ENCODE data around the gene SLC1A5.

The SLC1A5 gene

DNA sequence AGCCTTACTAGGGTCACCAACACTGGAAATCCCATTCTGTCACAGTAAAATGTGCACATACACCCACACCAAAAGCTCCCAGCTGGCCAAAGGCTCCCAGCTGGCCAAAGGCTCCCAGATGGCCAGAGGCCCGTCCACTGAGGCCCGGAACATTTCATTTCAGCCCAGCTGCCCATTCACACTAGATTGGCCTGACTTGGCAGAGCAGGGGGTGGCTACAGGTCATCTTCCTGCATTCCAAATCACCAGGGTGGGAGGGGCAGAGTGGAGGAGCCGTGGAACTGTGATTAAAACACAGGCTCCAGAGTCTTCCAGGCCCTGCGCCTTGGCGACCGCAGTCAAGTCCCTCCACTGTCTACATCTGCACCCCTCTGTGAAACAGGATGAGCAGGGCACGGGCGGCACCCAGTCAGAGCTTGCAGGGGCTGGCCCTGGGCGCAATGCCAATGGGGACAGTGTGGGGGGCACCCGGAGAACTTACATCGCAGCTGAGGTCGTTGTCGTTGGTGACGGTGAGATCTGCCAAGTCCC is 61.4 kb downstream of the SLC1A5 start:
- Histone ChIP-seq H3K9ac (ENCODE audit: low read depth in 1 of 2, low read length in 2 of 2) (no peak overlapping the region), H3K27ac (ENCODE audit: low read depth, low read length) (no peak overlapping the region), H3K4me1 (ENCODE audit: control insufficient read depth in 1 of 2, insufficient read depth in 2 of 2, low read length in 2 of 2) (peaks cover 4 to 15% of the 10 kb centered on the region in 2 donors), H3K9me3 (ENCODE audit: control insufficient read depth in 1 of 2, low read length in 2 of 2) (no peaks in the 10 kb centered on the region), H3K4me3 (ENCODE audit: low read depth in 1 of 2, low read length in 2 of 2) (no peak overlapping the region), H3K36me3 (ENCODE audit: control insufficient read depth in 1 of 2, insufficient read depth in 2 of 2, low read length in 2 of 2) (peaks cover 33 to 96% of the 10 kb centered on the region in 2 donors), H3K27me3 (ENCODE audit: control insufficient read depth in 1 of 2, insufficient read depth in 2 of 2, low read length in 2 of 2) (no peaks in the 10 kb centered on the region)

DNA sequence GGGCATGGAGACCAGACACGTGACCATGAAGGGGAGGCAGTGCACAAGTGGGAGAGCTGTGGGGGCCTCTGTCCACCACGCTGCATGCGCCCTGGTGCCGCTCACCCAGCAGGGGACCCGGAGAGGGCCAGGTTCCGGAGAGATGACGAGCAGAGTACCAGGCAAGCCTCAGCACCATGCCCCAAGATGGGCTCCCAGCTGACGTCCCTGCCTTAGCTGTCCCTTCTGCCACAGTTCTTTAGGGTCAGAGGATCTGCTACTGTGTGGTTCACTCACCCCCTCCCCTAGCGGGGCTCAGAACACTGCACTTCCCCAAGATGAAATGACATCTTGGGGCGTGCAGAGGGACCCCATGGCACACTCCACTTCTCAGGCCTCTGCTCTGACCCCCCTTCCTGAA is 61.8 kb downstream of the SLC1A5 start:
- H3K9me3 ChIP-seq (ENCODE audit: control insufficient read depth in 1 of 2, low read length in 2 of 2) = no peaks in the 10 kb centered on the region
- no peak overlapping the region for H3K27ac ChIP-seq (ENCODE audit: low read depth, low read length)
- H3K36me3 ChIP-seq (ENCODE audit: control insufficient read depth in 1 of 2, insufficient read depth in 2 of 2, low read length in 2 of 2) = peaks cover 36 to 96% of the 10 kb centered on the region in 2 donors
- H3K9ac ChIP-seq (ENCODE audit: low read depth in 1 of 2, low read length in 2 of 2) = no peak overlapping the region
- H3K4me1 ChIP-seq (ENCODE audit: control insufficient read depth in 1 of 2, insufficient read depth in 2 of 2, low read length in 2 of 2) = peaks cover 4 to 15% of the 10 kb centered on the region in 2 donors
- no peaks in the 10 kb centered on the region for H3K27me3 ChIP-seq (ENCODE audit: control insufficient read depth in 1 of 2, insufficient read depth in 2 of 2, low read length in 2 of 2)
- no peak overlapping the region for H3K4me3 ChIP-seq (ENCODE audit: low read depth in 1 of 2, low read length in 2 of 2)

DNA sequence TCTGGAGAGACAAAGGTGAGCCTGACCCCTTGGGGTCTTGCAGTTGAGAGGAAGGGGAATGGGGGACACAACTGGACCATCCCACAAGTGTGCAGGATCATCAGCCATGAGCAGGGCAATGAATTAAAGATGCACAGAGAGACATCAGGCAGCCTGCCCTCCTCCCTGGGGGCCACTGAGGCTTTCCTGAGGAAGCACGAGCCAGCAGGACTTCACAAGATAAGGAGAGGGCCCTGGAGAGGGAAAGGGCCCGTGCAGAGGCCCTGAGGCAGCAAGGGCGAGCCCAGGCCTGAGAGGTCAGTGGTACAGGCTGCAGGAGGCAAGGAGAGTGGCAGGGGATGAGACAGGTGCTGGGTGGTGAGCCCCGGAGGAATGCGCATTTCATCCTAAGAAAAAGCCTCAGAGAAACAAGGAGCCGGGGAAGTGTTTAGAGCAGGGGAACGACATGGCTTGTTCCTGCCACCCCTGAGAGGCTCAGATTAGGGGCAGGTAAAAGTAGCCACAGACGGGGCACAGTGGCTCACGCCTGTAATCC is 62.5 kb downstream of the SLC1A5 start:
- Histone ChIP-seq H3K27me3 (ENCODE audit: control insufficient read depth in 1 of 2, insufficient read depth in 2 of 2, low read length in 2 of 2) (no peaks in the 10 kb centered on the region), H3K9me3 (ENCODE audit: control insufficient read depth in 1 of 2, low read length in 2 of 2) (no peaks in the 10 kb centered on the region), H3K4me1 (ENCODE audit: control insufficient read depth in 1 of 2, insufficient read depth in 2 of 2, low read length in 2 of 2) (peaks cover 4 to 9% of the 10 kb centered on the region in 2 donors), H3K9ac (ENCODE audit: low read depth in 1 of 2, low read length in 2 of 2) (no peak overlapping the region), H3K27ac (ENCODE audit: low read depth, low read length) (no peak overlapping the region), H3K36me3 (ENCODE audit: control insufficient read depth in 1 of 2, insufficient read depth in 2 of 2, low read length in 2 of 2) (peaks cover 40 to 95% of the 10 kb centered on the region in 2 donors), H3K4me3 (ENCODE audit: low read depth in 1 of 2, low read length in 2 of 2) (no peak overlapping the region)

DNA sequence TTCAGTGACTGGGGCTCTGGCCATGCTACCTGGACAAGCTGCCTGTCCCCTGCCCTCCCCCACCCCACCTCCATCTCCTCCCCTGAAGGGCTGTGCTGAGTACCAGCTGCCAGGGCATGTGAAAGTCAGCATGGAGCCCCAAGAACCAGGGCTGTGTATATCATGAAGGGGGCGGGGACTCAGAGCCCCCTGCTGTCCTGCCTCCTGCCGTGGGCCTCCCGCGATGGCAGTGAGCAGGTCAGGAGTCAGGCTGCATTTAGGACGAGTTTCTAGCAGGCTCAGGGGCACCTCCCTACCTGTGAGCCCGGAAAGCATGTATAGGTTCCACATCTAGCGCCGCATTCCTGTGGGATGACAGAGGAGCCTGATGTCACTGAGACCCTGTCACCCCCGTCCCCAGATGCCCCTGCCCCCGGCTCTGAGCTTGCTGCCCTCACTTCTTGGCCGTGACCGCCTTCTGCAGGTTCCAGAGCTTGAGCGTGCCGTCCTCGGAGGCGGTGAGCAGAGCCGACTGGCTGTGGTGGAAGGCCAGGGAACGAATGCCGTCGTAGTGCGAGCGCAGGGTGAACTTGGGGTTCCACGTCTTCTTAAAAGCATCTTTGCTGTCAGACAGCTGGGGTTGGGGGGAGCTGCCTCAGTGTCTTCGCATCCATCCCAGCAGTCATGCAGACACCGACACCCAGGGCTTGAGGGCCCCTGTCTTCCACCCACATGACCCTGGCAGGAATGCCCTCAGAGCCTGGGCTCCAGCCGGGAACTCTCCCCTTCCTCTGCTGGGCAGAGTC is 63.2 kb downstream of the SLC1A5 start:
- Histone ChIP-seq H3K36me3 (ENCODE audit: control insufficient read depth in 1 of 2, insufficient read depth in 2 of 2, low read length in 2 of 2) (peaks cover 34 to 95% of the 10 kb centered on the region in 2 donors), H3K9ac (ENCODE audit: low read depth in 1 of 2, low read length in 2 of 2) (no peak overlapping the region)

More for the DNA sequence above, 63.2 kb downstream of the SLC1A5 start:
- H3K9me3 ChIP-seq (ENCODE audit: control insufficient read depth in 1 of 2, low read length in 2 of 2) = no peaks in the 10 kb centered on the region
- H3K4me3 ChIP-seq (ENCODE audit: low read depth in 1 of 2, low read length in 2 of 2) = no peak overlapping the region
- H3K27me3 ChIP-seq (ENCODE audit: control insufficient read depth in 1 of 2, insufficient read depth in 2 of 2, low read length in 2 of 2) = no peaks in the 10 kb centered on the region
- no peak overlapping the region for H3K27ac ChIP-seq (ENCODE audit: low read depth, low read length)
- H3K4me1 ChIP-seq (ENCODE audit: control insufficient read depth in 1 of 2, insufficient read depth in 2 of 2, low read length in 2 of 2) = peaks cover 4 to 5% of the 10 kb centered on the region in 2 donors
